KOPT-K1 (cell line): ENCODE results near the gene LAMC3.

Source experiments
- H3K27ac ChIP-seq: fragments of 200-600 bp; sonication (generic); 2 replicates; pipeline ENCODE4 v1.5.1; 2016; ENCODE audit warnings: antibody characterized with exemption, mild to moderate bottlenecking, low read depth, low read length; ENCODE audit not compliant: poor library complexity, severe bottlenecking
- H3K36me3 ChIP-seq: fragments of 200-600 bp; sonication (generic); 2 replicates; pipeline ENCODE4 v1.5.1; 2017; ENCODE audit warnings: antibody characterized with exemption, mild to moderate bottlenecking, low read length, moderate library complexity; ENCODE audit not compliant: insufficient read depth
- H3K9me3 ChIP-seq: fragments of 200-600 bp; sonication (generic); 2 replicates; pipeline ENCODE4 v1.5.1; 2017; ENCODE audit warnings: antibody characterized with exemption, low read length, mild to moderate bottlenecking; ENCODE audit not compliant: insufficient read depth, poor library complexity, severe bottlenecking

LAMC3 gene

GRCh38 chr9:130973686-130974281 lies 35.2 kb upstream of the LAMC3 start:
- Histone ChIP-seq H3K36me3 (no peaks in the 10 kb centered on the region), H3K27ac (no peak overlapping the region), H3K9me3 (no peaks in the 10 kb centered on the region)

- Histone ChIP-seq H3K36me3 (no peaks in the 10 kb centered on the region), H3K9me3 (no peaks in the 10 kb centered on the region), H3K27ac (no peak overlapping the region)
Measured at GRCh38 chr9:130974697-130975096, 34.3 kb upstream of the LAMC3 start.

GRCh38 chr9:130975156-130975555 lies 33.8 kb upstream of the LAMC3 start:
- Histone ChIP-seq H3K27ac (no peak overlapping the region), H3K9me3 (no peaks in the 10 kb centered on the region), H3K36me3 (no peaks in the 10 kb centered on the region)

GRCh38 chr9:130975932-130976841 lies 32.8 kb upstream of the LAMC3 start:
- Histone ChIP-seq H3K9me3 (no peaks in the 10 kb centered on the region), H3K36me3 (no peaks in the 10 kb centered on the region), H3K27ac (no peak overlapping the region)

- Histone ChIP-seq H3K9me3 (no peaks in the 10 kb centered on the region), H3K36me3 (no peaks in the 10 kb centered on the region), H3K27ac (no peak overlapping the region)
Measured at GRCh38 chr9:130977811-130978221, 31.2 kb upstream of the LAMC3 start.

- H3K27ac ChIP-seq, result no peak overlapping the region
- H3K36me3 ChIP-seq, result no peaks in the 10 kb centered on the region
- H3K9me3 ChIP-seq, result no peaks in the 10 kb centered on the region
Measured at GRCh38 chr9:130979591-130980385, 29.2 kb upstream of the LAMC3 start.

GRCh38 chr9:130980526-130980925 lies 28.4 kb upstream of the LAMC3 start:
- H3K27ac ChIP-seq, result no peak overlapping the region
- H3K36me3 ChIP-seq, result no peaks in the 10 kb centered on the region
- no peaks in the 10 kb centered on the region for H3K9me3 ChIP-seq

GRCh38 chr9:130981002-130981755 lies 27.8 kb upstream of the LAMC3 start:
- H3K36me3 ChIP-seq, result no peaks in the 10 kb centered on the region
- no peaks in the 10 kb centered on the region for H3K9me3 ChIP-seq
- H3K27ac ChIP-seq, result no peak overlapping the region

- Histone ChIP-seq H3K27ac (no peak overlapping the region), H3K9me3 (no peaks in the 10 kb centered on the region), H3K36me3 (no peaks in the 10 kb centered on the region)
Measured at GRCh38 chr9:130981756-130982137, 27.2 kb upstream of the LAMC3 start.

GRCh38 chr9:130982636-130983358 lies 26.2 kb upstream of the LAMC3 start:
- Histone ChIP-seq H3K27ac (no peak overlapping the region), H3K9me3 (no peaks in the 10 kb centered on the region), H3K36me3 (no peaks in the 10 kb centered on the region)

GRCh38 chr9:130983359-130983670 lies 25.7 kb upstream of the LAMC3 start:
- no peaks in the 10 kb centered on the region for H3K36me3 ChIP-seq
- H3K9me3 ChIP-seq, result no peaks in the 10 kb centered on the region
- no peak overlapping the region for H3K27ac ChIP-seq

- no peaks in the 10 kb centered on the region for H3K9me3 ChIP-seq
- H3K36me3 ChIP-seq, result no peaks in the 10 kb centered on the region
- H3K27ac ChIP-seq, result no peak overlapping the region
Measured at GRCh38 chr9:130983970-130984369, 25.0 kb upstream of the LAMC3 start.

GRCh38 chr9:130984521-130984920 lies 24.5 kb upstream of the LAMC3 start:
- no peaks in the 10 kb centered on the region for H3K36me3 ChIP-seq
- H3K27ac ChIP-seq, result no peak overlapping the region
- no peaks in the 10 kb centered on the region for H3K9me3 ChIP-seq

- no peaks in the 10 kb centered on the region for H3K9me3 ChIP-seq
- H3K27ac ChIP-seq, result no peak overlapping the region
- H3K36me3 ChIP-seq, result no peaks in the 10 kb centered on the region
Measured at GRCh38 chr9:130985029-130985428, 23.9 kb upstream of the LAMC3 start.
